ENCODE data around the gene TLNRD1.

TLNRD1 gene

DNA sequence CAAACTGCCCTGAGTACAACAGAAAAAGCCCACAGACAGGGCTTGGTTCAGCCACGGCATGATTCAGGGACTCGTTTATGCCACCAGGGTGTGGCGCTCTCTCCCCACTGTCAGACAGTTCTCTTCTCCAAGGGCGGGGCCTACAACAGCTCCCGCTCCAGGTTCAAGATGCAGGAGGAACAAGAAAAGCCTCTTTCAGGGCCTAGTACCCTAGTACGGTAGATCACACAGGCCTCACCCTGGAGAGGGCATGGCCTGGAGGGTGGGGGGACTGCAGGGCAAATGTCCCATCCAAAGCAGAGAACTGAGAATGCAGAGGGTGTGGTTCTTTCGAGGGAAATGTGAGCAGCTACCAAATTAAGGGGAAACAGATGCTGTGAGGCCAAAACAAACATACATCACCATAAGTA is 23.1 kb upstream of the TLNRD1 start:
- no peak for DNase-seq (ENCODE audit: low read depth in 1 of 2, low spot score in 1 of 2)

DNA sequence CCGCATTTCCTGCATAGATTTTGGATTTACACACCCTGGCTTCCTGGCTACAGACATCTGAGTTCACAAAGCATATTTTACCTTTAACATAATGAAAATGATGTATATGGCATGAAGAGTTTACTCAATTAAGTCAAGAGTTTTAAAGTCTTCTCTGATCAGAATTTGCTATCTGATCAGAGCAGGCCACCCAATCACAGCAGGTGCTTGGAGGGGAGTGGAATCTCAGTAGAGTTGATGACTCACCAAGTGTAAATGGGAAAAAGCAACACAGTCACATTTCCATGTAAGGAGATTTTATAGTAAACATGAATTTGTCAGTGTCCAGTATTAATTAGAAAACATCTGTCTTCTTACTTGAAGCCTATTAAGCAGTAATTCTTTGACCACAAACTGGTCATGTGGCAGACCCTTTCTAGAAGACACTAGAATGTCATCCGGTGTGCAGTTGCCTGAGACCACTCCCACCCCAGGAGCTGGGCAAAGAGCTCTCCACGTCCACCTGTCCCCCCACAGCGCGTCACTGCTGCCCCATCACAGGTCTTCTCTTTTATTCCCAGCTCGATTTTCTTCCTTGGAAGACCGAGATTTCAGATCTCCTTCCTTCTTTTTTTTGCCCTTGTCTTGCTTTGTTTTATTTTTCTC is 21.9 kb upstream of the TLNRD1 start:
- DNase-seq (ENCODE audit: low read depth in 1 of 2, low spot score in 1 of 2) = no peak

DNA sequence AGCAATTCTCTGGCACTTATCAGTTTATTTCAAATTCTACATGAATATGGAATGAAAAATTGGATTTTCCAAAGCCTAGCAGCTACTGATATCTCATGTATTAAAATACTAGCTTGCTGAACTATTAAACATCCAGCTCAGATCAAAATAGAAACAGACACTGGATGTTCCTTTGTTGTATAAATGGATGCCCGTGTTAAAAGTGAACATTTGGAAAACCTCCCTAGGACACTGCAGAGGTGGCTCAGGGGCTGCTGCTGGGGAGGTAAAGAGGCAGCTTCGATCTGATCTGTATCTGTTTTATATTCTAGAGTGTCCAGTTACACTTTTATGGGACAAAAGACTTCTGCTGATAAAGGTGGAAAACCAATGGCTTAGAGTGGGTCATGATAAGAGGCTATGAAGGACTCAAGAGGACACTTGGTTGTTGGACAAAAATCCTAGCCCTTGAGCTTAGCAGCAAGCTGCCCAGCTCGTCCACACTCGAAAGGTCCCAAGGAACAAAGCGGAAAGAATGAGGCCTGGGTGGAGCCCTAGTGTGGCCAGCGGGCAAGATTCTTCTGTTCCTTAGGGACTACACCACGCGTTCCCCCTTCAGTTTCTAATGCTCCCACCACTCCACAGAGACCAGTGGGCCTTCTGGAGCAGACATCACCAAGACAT is 21.1 kb upstream of the TLNRD1 start:
- no peak for DNase-seq (ENCODE audit: low read depth in 1 of 2, low spot score in 1 of 2)

DNA sequence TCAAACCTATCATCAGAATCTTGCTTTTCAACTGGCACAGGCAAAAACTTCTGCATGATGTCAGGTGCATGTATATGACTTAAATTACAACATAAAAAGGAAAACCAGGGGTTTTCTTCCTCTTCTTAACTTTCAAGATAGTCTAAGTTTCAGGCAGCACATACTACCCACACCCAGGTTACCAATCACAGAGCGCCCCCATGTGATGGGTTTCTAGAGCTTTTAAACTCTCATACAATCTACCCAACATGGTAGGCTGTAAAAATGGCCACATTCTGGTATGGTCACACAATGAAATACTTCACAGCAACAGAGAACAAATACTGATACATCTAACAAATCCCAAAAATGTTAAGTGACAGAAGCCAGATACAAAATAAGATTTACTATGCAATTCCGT is 18.5 kb upstream of the TLNRD1 start:
- no peak for DNase-seq (ENCODE audit: low read depth in 1 of 2, low spot score in 1 of 2)

DNA sequence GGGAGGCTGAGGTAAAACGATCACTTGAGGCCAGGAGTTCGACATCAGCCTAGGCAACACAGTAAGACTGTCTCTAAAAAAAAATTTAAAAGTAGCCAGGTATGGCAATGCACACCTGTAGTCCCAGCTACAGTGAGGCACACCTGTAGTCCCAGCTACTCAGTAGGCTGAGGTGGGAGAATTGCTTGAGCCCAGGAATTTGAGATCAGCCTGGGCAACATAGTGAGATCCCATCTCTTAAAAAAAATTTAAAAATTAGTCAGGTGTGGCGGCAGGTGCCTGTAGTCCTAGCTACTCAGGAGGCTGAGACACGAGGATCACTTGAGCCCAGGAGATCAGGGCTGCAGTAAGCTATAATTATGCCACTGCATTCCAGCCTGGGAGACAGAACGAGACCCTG is 17.9 kb upstream of the TLNRD1 start:
- no peak for DNase-seq (ENCODE audit: low read depth in 1 of 2, low spot score in 1 of 2)

DNA sequence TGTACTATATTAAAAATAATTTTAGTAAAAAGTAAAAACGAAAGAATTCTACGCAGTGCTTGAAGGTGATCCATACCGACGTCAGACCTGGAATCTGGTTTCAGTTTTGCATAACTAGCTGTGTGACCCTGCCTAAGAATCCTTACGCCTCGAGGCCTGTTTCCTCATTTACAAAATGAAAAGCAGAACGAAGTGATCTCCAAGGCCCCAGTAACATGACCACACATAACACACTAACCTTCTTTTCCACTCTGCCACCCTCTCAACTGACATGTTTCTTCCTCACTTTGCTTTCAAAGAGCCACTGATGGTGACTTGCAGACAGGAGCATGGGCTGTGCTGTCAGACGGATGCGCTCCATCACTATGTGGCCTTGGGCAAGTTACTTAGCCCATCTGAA is 15.9 kb upstream of the TLNRD1 start:
- no peak for DNase-seq (ENCODE audit: low read depth in 1 of 2, low spot score in 1 of 2)

DNA sequence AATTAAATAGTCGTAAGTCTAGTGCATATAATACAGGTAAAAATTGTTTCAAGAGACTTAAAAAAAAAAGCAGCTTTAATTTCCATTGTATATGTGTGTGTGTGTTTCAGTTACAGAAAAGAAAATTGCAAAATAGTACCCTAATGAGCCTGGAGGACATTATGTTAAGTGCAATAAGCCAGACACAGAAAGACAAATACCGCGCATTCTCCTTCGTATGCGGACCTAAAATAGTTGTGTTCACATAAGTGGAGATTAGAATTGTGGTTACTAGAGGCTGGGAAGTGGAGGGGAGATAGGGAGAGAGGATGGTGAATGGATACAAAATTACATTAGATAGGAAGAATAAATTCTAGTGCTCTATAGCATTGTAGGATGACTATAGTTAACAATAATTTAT is 14.7 kb upstream of the TLNRD1 start:
- DNase-seq (ENCODE audit: low read depth in 1 of 2, low spot score in 1 of 2) = no peak

DNA sequence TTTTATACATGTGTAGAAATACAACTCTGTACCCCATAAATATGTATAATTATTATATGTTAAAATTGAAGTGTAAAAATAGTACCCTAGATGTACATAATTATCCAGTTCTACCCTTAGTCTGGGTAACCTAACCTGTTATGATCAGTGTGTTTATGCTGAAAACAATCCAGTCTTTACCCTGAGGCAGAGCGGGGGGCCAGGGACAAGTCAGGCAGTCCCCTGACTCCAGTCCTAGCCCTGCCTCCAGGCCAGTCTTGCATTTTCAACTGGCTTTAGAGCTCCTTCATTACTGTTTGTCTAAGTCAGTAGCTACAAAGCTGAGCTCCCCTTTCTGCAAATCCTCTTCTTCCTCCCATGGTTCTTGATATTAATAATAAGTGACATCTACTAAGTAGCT is 14.2 kb upstream of the TLNRD1 start:
- no peak for DNase-seq (ENCODE audit: low read depth in 1 of 2, low spot score in 1 of 2)

DNA sequence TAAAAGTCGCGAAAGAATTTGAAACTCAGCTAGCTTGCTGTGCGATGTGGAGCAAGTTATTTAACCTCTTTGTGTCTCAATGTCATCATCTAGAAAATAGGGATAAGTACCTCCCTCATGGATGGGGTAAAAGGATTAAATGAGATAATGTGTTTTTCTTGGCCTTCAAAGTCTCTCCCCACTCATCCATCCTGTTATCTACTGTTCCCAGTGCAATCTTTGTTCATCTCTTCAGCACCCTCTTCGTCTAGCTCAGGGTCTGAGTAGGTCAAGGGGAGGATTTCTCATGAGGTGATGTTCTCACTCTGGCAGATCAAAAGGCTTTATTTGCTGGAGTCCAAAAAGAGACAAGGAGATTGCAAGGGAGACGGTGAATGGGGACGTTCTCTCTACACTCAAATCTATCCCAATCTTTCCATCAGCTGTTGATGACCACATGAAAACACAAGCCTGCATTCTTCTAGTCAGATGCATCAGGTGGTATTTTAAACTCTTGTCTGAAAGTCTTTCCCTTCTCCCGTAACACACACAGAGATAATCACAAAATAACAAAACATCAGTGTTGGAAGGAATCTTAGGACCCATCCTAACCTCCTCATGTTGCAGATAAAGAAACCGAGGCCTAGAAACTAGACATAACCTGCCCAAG is 12.5 kb upstream of the TLNRD1 start:
- DNase-seq (ENCODE audit: low read depth in 1 of 2, low spot score in 1 of 2) = no peak

DNA sequence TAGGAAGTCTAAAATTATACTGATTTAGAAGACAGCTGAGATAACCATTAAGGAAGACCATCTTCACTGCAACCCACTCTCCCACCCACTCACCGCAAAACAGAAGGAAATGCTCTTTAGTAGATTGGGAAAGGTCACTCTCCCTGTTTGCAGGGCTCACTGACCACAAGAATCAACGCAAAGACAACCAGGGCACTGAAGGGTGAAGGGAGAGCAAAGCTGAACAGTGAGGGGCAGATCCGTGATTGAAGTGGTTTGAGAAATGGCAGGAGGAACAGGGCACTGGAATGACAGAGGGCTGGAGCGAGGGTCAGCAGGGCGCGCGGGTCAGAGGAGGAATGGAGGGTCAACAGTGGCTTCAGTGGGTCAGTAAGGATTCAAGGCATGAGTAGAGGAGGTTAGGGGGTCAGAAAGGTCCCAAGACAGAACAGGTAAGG is 11.6 kb upstream of the TLNRD1 start:
- DNase-seq (ENCODE audit: low read depth in 1 of 2, low spot score in 1 of 2) = no peak

DNA sequence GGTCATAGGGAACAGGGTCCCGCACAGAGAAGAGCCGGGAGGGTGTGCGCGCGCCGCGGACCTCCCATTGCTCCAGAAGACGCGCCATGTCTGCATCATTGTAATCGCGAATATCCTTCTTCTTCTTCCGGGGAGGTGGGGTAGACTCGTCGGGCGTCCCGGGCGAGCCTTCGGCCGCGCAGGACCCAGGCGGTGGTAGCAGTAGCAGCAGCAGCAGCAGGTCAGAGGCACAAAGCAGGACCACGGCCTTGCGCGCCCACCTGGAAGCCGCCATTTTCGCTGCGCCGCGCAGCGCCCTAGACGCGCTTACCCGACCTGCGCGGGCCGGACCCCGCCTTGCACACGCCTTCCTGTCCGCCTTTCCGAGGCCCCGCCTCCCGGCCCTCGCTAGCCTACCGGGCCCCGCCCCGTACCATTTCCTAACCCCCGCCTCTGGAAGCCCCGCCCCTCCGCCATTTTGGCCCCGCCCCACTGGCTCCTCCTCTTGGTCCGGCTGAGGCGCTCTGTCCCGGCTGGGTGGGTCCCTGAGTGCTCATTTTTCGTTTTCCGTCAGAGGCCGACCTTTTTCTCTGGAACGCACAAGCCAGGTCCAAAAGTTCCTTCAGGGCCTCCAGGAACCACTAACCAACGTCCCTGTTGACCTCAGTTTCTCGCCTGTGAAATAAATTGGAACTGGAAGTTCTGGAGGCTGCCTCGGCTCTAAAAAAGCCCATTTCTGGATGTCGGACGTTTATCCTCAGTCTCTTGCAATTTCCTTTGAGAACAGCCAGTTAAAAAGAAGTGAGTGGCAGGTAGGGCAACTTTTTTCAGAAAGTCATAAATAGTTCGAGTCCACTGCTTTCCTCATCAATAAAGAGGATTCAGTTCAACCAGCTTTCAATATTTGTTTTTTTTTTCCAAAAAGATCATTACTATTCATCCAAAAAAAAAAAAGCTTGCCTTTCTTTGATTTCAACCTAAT is 10.9 kb upstream of the TLNRD1 start, which contains the start of gene MESD:
Gene MESD (minus strand): TSS at position 302 of the 961 bp plus-strand sequence. CDS start 28 bp downstream, at position 274.
- peak; percentile 95 to 99 for DNase-seq (ENCODE audit: low read depth in 1 of 2, low spot score in 1 of 2)

DNA sequence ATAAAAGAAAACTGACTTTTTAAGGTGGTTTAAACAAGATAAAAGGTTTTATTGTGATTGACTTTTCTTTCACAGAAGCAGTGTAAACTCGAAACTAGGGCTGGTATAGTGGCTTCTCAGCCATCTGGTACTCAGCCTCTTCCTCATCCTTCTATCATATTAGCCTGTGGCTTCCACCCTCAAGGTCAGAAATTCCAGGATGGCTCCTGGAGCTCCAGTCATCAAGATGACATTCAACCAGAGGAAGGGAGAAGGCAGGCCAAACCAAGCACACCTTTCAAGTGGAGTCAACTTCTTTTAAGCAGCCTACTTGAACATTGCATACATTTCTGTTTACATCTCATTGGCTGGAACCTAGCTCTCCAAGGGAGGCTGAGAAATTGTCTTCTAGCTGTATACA is 9.8 kb upstream of the TLNRD1 start:
- DNase-seq (ENCODE audit: low read depth in 1 of 2, low spot score in 1 of 2) = no peak

DNA sequence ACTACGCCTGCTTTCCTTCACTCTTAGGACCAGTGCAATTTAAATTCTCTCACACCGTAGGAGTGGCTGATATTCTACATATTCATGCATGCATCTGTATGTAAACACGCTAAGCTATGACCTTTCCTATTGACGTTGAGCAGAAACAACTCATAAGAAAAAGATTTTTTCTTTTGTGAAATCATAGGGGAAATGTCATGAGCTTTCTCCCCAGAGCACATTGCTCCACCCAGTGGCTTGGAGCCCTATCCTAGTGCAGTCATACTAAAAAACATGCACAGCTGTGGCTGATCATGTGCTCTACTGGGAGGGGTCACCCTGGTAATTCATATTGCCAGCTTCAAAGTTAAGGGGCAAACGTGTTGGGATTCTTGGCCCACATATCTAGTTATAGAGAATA is 9.3 kb upstream of the TLNRD1 start:
- DNase-seq (ENCODE audit: low read depth in 1 of 2, low spot score in 1 of 2) = no peak

DNA sequence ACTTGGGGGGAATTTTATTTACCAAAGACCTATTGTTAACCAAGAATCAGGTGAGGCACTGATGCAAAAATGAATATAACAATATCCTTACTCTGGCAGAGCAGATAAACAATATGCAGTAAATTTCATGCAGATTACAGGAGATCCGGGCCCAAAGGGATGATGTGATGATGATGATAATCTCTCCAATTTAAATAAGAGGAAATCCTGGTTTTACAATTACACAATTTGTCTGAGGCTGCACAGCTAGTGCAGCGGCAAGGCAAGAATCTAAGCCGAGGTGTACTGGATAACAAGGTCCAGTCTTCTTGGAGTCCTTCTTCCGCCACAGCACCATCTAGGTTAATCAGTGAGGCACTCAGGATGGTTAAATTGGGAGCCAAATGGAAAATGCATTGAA is 8.7 kb upstream of the TLNRD1 start:
- no peak for DNase-seq (ENCODE audit: low read depth in 1 of 2, low spot score in 1 of 2)

DNA sequence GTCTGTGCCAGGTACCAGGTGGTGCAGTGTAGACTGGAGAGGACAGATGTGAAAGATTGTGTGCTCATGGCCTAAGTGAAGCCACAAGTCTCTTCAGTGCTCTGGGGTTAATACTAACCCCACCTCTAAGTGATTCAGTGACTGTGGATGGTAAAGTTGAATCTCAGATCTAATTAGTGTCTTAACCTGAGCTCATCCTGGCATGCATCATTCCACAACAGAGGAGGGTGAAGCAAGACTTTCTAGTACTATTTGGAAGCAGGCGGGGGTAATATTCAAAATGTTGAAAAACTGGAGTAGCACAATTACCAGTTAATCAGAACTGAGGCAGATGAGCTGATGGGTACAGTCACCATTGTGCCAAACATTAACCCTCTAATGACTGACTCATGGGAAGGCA is 8.3 kb upstream of the TLNRD1 start:
- no peak for DNase-seq (ENCODE audit: low read depth in 1 of 2, low spot score in 1 of 2)

DNA sequence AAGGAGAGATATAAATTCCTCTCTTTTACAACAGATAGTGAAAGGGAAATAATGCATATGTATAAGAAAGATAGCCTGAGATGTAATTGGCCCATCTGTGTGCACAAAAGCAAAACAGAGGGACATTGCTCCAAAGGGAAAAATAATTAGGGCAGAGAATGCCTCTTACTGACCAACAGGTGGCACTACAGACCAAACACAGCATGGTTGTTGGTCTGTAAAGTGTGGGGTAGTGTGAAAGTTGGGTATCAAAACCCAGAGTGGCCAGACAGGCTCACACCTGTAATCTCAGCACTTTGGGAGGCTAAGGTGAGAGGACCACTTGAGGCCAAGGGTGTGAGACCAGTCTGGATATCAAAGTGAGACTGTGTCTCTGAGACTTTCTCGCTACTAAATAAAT is 4.5 kb upstream of the TLNRD1 start:
- DNase-seq (ENCODE audit: low read depth in 1 of 2, low spot score in 1 of 2) = no peak

DNA sequence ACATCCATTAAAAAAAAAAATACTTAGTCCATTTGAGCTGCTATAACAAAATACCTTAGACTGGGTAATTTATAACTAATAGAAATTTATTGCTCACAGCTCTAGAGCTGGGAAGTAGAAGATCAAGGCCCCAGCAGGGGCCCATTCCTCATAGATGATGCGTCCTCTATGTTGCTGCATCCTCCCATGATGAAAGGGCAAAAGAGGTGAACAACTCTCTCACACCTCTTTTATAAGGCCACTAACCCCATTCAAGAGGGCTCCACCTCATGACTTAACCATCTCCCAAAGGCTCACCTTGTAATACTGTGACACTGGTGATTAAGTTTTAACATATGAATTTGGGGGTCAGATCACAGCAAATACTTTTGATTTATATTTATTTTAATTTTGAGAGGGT is 3.0 kb upstream of the TLNRD1 start:
- DNase-seq (ENCODE audit: low read depth in 1 of 2, low spot score in 1 of 2) = no peak

DNA sequence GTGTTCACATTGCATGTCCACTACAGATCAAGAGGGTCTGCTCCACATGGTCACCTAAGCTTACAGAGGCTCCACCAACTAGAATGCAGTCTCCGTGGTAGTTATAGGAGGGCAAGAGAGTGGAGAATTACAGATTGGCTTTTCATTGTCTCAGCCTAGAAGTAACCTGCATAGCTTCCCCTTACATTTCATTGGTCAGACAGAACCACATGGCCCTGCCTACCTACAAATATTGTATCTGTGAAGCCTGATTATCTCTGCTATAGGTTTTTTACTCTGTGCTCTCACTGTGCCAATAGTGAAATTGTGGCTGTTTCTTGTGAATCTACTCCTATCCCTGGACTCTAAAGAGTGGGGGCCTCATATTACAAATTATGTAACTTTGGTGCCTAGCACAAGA is 2.5 kb upstream of the TLNRD1 start:
- no peak for DNase-seq (ENCODE audit: low read depth in 1 of 2, low spot score in 1 of 2)

DNA sequence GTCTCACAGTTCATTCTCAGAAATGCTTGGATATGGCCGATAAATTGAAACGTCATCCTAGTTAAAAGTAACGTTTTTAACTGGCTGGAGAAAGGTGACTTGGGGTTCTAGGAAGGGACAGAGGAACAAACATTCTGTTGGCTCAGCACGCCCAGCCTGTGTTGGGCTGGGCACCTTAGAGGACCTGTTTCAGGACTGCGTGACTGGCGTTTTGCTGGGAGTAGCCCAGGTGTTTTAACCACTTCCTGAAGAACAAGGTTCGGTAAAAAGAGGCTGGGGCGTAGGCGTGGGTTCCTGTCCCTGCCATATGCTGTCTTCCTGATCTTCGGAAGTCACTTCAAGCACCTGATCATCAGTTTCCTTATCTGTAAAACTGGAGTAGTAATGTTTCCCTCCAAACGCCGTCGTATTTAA is 1.1 kb upstream of the TLNRD1 start:
- DNase-seq (ENCODE audit: low read depth in 1 of 2, low spot score in 1 of 2) = peak in 1 of 2 donors; percentile 22

DNA sequence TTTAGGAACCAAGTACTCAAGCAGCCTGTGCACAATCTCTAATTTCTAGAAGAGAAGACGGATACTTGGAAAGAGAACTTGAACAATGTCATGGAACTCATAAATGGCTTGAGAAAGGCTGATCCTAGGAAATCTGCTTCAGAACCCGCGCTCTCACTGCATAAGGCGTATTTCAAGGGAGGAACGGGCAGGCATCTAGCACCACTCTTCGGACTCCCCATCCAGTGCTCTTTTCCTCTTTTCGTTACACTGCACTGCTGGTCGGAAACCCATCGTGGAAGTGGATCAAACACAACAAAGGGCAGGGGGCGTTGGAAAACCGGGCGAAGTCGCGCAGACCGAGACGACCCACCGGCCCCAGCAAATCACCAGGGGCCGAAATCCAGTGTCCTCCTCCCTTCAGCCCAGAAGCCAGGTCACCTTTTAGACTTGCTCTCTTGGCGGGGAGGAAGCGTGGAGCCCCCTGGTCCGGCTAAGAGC is 539 bp upstream of the TLNRD1 start:
- no peak for DNase-seq (ENCODE audit: low read depth in 1 of 2, low spot score in 1 of 2)

All from stimulated activated CD4-positive, alpha-beta T cell treated with anti-CD3 and anti-CD28 coated beads, Interleukin-15, amount 100 ng/mL, for 1 hour (primary cell).